ENCODE measurements around the gene MAP7. TPM values are rescaled to one million over a fixed set of nuclear protein-coding genes. Genes with fewer than 3 reads are reported as not detected.

Gene MAP7
- total and polyA plus RNA-seq, 9 of the 15 experiments (the other 6 are each of a cell fraction or from before 2014, with no cell fraction given), result 0.76 to 7.7 (median 3.9) TPM

GRCh38 chr6:136435101-136435500 lies 115.1 kb downstream of the MAP7 start:
- POLR2A ChIA-PET, result interaction anchor here (1.0 to 1.2 kb wide), 2 partner anchors 9 to 66 kb away, joined by 3 to 5 read pairs; no protein-coding TSS in a partner anchor
- no peak overlapping the region for H3K4me2 ChIP-seq (ENCODE audit: insufficient read depth, low read length)
- peaks cover 0 to 4% of the 10 kb centered on the region in 2 experiments; a peak in 1 of 5 replicates for H3K27me3 ChIP-seq (ENCODE audit: control insufficient read depth in 2 of 2, insufficient read depth in 2 of 2, low read length in 2 of 2)
- FAIRE-seq (no peak), DNase-seq (ENCODE audit: extremely low read depth in 1 of 4, low spot score in 3 of 4) (no peak), ATAC-seq (no peak)
- no peaks in the 10 kb centered on the region for H3K79me2 ChIP-seq (ENCODE audit: control insufficient read depth, insufficient read depth, low read length)
- no peak overlapping the region for H3K4me3 ChIP-seq
- no peaks in the 10 kb centered on the region for H3K36me3 ChIP-seq (ENCODE audit: control insufficient read depth, insufficient read depth, low read length)
- no peak overlapping the region for H2AFZ ChIP-seq (ENCODE audit: low read depth, low read length)
- H4K20me1 ChIP-seq (replicated peaks; ENCODE audit: control insufficient read depth, insufficient read depth, low read length), result no peaks in the 10 kb centered on the region
- no peaks in the 10 kb centered on the region for H3K9me3 ChIP-seq (replicated peaks; ENCODE audit: control insufficient read depth, insufficient read depth, low read depth, low read length)
- BruUV-seq (replicated peaks), result no TSS peak
- no peak overlapping the region for H3K27ac ChIP-seq (ENCODE audit: extremely low read depth, low read depth, low read length)
- H3K9me1 ChIP-seq (ENCODE audit: control insufficient read depth, insufficient read depth, low read length), result no peaks in the 10 kb centered on the region
- H3K9ac ChIP-seq (ENCODE audit: insufficient read depth in 1 of 2, low read depth in 2 of 2, low read length in 2 of 2), result no peak overlapping the region
- 6% methylated on average over 2 of the region's 2 CpGs for WGBS (ENCODE audit: insufficient coverage, low coverage, missing lambda C conversion rate)
- TF ChIP-seq BACH1 (tag; IDR thresholded peaks at IDR 0.05) (no peak), JUN (IDR thresholded peaks at IDR 0.05; ENCODE audit: borderline replicate concordance, low read depth, low read length) (no peak), JUN (CRISPR knock-in tag; IDR thresholded peaks at IDR 0.05; ENCODE audit: borderline replicate concordance) (no peak), ZNF277 (CRISPR knock-in tag; IDR thresholded peaks at IDR 0.05; ENCODE audit: borderline replicate concordance) (no peak), POLR2AphosphoS5 (IDR thresholded peaks at IDR 0.05; ENCODE audit: control insufficient read depth, insufficient read depth, low read depth, low read length) (no peak), CBX8 (IDR thresholded peaks at IDR 0.05; ENCODE audit: borderline replicate concordance, extremely low read depth, low read depth, low read length, poor library complexity, severe bottlenecking) (no peak), CBFB (CRISPR knock-in tag; IDR thresholded peaks at IDR 0.05) (no peak), ARID3A (IDR thresholded peaks at IDR 0.05; ENCODE audit: borderline replicate concordance, low read depth, low read length) (no peak), NR2C2 (CRISPR knock-in tag; IDR thresholded peaks at IDR 0.05) (no peak), NR2C2 (tag; IDR thresholded peaks at IDR 0.05) (no peak), ZNF76 (CRISPR knock-in tag; IDR thresholded peaks at IDR 0.05; ENCODE audit: borderline replicate concordance) (no peak), CBX3 (IDR thresholded peaks at IDR 0.05; ENCODE audit: borderline replicate concordance in 1 of 2, low read length in 2 of 2) (no peak), CREB5 (CRISPR knock-in tag; IDR thresholded peaks at IDR 0.05) (no peak), CBX2 (IDR thresholded peaks at IDR 0.05; ENCODE audit: insufficient read depth, low read length, poor library complexity, severe bottlenecking) (no peak)
- in situ Hi-C loops (cut with MboI), result no loop called here
- peaks cover 0 to 4% of the 10 kb centered on the region in 2 experiments; a peak in 1 of 5 replicates for H3K4me1 ChIP-seq (replicated peaks in 1 of 2; ENCODE audit: control insufficient read depth in 2 of 2, insufficient read depth in 2 of 2, low read length in 2 of 2)
- intact Hi-C loops (cut with micrococcal nuclease), result no loop called here
- CTCF ChIA-PET (ENCODE audit: low intra/inter-chr PET ratio), result no interaction called here
